ENCODE results near the gene HOXC12. TPM values are rescaled to one million over a fixed set of nuclear protein-coding genes. Genes with fewer than 3 reads are reported as not detected.

The HOXC12 gene
- total and polyA plus RNA-seq, 2 of the 8 experiments (the other 6 are each of a cell fraction or from before 2014, with no cell fraction given): not detected

DNA sequence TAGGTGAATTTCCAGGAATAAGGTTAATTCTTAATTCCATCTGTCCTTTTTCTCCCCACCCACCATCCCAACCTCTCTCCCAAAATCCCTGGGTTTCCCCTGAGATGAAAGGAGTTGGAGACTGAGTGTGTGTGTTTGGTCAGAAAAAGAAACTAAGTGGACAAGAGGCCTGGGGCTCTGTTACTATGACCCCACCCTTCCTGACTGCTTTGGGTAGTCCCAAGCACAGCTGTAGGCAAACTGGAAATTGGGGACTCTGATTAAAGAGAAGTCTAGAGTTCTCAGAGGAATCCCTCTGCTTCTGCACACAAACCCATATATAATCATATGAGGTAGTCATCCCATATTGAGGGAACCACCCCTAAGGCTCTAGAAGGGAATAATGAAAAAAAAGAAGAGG lies 7.0 kb upstream of the HOXC12 start:
- DNase-seq (ENCODE audit: low read depth in 1 of 2, low spot score in 2 of 2): no peak
- Histone ChIP-seq H3K14ac (ENCODE audit: insufficient read length) (no peak overlapping the region), H3K79me2 (ENCODE audit: control insufficient read depth in 1 of 2, insufficient read depth in 2 of 2, low read length in 2 of 2) (no peaks in the 10 kb centered on the region), H4K20me1 (replicated peaks in 1 of 2; ENCODE audit: control insufficient read depth in 1 of 2, insufficient read depth in 2 of 2, low read length in 2 of 2) (peaks cover 32 to 37% of the 10 kb centered on the region in 2 experiments), H3K4ac (replicated peaks; ENCODE audit: insufficient read length, low read depth, low read length) (no peak overlapping the region), H3K4me2 (ENCODE audit: insufficient read depth in 1 of 2, low read depth in 2 of 2, low read length in 2 of 2) (no peak overlapping the region), H3K18ac (ENCODE audit: extremely low read depth, low read length) (no peak overlapping the region), H4K5ac (ENCODE audit: insufficient read length, low read depth, low read length) (no peak overlapping the region), H2AK5ac (ENCODE audit: low read depth, low read length) (no peak overlapping the region), H3K9ac (replicated peaks in 1 of 4; ENCODE audit: extremely low read depth in 1 of 4, low read depth in 3 of 4, low read length in 3 of 4) (no peak overlapping the region), H3K4me1 (replicated peaks in 1 of 4; ENCODE audit: control insufficient read depth in 3 of 4, insufficient read depth in 4 of 4, low read length in 3 of 4) (peaks cover 0 to 16% (median 3%) of the 10 kb centered on the region in 4 experiments; a peak in 6 of 7 replicates), H3K27ac (ENCODE audit: low read depth, low read length) (no peak overlapping the region), H3K56ac (replicated peaks; ENCODE audit: insufficient read length, low read depth, low read length) (no peak overlapping the region), H2BK120ac (replicated peaks; ENCODE audit: low read depth, low read length) (no peak overlapping the region), H3K23me2 (ENCODE audit: low read depth, low read length) (no peaks in the 10 kb centered on the region), H4K91ac (replicated peaks; ENCODE audit: insufficient read length, low read length) (no peak overlapping the region), H4K8ac (ENCODE audit: extremely low read depth, insufficient read depth, low read length) (no peak overlapping the region), H3K36me3 (ENCODE audit: control insufficient read depth in 2 of 4, insufficient read depth in 4 of 4, low read length in 3 of 4) (peaks cover 0 to 3% (median 0%) of the 10 kb centered on the region in 4 experiments; a peak in 1 of 8 replicates), H2BK15ac (ENCODE audit: low read length) (no peak overlapping the region), H3K4me3 (ENCODE audit: extremely low read depth in 1 of 4, insufficient read depth in 2 of 4, low read depth in 3 of 4, low read length in 4 of 4) (no peak overlapping the region), H3K79me1 (ENCODE audit: low read depth, low read length) (no peaks in the 10 kb centered on the region), H2BK12ac (ENCODE audit: low read depth, low read length) (no peak overlapping the region), H3K9me3 (ENCODE audit: insufficient read depth in 2 of 2, low read depth in 1 of 2, low read length in 1 of 2) (no peaks in the 10 kb centered on the region; a peak in 1 of 4 replicates), H2BK20ac (ENCODE audit: low read length) (no peak overlapping the region), H3K27me3 (replicated peaks in 1 of 4; ENCODE audit: control insufficient read depth in 3 of 4, extremely low read depth in 1 of 4, insufficient read depth in 3 of 4, low read length in 3 of 4) (peaks cover 97 to 100% (median 99%) of the 10 kb centered on the region in 4 experiments), H3K23ac (ENCODE audit: insufficient read length) (no peak overlapping the region), H2AFZ (ENCODE audit: low read length) (no peak overlapping the region), H2BK5ac (ENCODE audit: low read depth, low read length) (no peak overlapping the region)
- ChIA-PET CTCF (ENCODE audit: partially characterized antibody) (interaction anchor here (0.8 to 1.6 kb wide), 2 partner anchors 156 to 179 kb away, joined by 3 to 4 read pairs; no protein-coding TSS in a partner anchor), POLR2A (ENCODE audit: partially characterized antibody) (no interaction called here)
- no peak for TF ChIP-seq KDM4A (IDR thresholded peaks at IDR 0.05; ENCODE audit: low read depth, low read length, severe bottlenecking)
- no peak for TF ChIP-seq SRF (IDR thresholded peaks at IDR 0.05; ENCODE audit: low read depth, low read length)
- TF ChIP-seq, protein P1, sequence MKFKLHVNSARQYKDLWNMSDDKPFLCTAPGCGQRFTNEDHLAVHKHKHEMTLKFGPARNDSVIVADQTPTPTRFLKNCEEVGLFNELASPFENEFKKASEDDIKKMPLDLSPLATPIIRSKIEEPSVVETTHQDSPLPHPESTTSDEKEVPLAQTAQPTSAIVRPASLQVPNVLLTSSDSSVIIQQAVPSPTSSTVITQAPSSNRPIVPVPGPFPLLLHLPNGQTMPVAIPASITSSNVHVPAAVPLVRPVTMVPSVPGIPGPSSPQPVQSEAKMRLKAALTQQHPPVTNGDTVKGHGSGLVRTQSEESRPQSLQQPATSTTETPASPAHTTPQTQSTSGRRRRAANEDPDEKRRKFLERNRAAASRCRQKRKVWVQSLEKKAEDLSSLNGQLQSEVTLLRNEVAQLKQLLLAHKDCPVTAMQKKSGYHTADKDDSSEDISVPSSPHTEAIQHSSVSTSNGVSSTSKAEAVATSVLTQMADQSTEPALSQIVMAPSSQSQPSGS (IDR thresholded peaks at IDR 0.05; ENCODE audit: low read length): no peak
- TF ChIP-seq TAF1 (IDR thresholded peaks at IDR 0.05; ENCODE audit: low read depth, low read length): no peak
- TF ChIP-seq MAFK (IDR thresholded peaks at IDR 0.05; ENCODE audit: low read depth, low read length): no peak
- TF ChIP-seq POLR2AphosphoS5 (IDR thresholded peaks at IDR 0.05; ENCODE audit: low read depth, low read length): no peak
- TF ChIP-seq KDM5A (IDR thresholded peaks at IDR 0.05; ENCODE audit: low read length): no peak
- TF ChIP-seq RFX5 (IDR thresholded peaks at IDR 0.05; ENCODE audit: borderline replicate concordance, low read depth, low read length): no peak
- TF ChIP-seq CHD2 (IDR thresholded peaks at IDR 0.05; ENCODE audit: low read length): no peak
- FAIRE-seq: no peak

All from H1 (cell line).